ACC112 (cell line): ENCODE results near the gene AKAP8L.
"Not testable (repeated sequence)": the region's sequence is repeated elsewhere in the genome, so short reads cannot be mapped to it uniquely, and the experiment has no call there.

Experiments used
- H2AFZ ChIP-seq: fragments of 200-600 bp; sonication (generic); one replicate; pipeline ENCODE4 v1.6.0; 2017; ENCODE audit warnings: antibody characterized with exemption, low read length; ENCODE audit not compliant: unreplicated experiment
- H3K27ac ChIP-seq: fragments of 200-600 bp; sonication (generic); 2 replicates; pipeline ENCODE4 v1.5.1; 2014; ENCODE audit warnings: low read depth, mild to moderate bottlenecking, antibody characterized with exemption, low read length, moderate library complexity
- H3K27me3 ChIP-seq: fragments of 200-600 bp; sonication (generic); 2 replicates; pipeline ENCODE4 v1.6.1; 2014; ENCODE audit warnings: mild to moderate bottlenecking, antibody characterized with exemption, low read length, moderate library complexity, mixed read lengths; ENCODE audit not compliant: insufficient read depth
- H3K36me3 ChIP-seq: fragments of 200-600 bp; sonication (generic); 2 replicates; pipeline ENCODE4 v1.6.1; 2016; ENCODE audit warnings: mild to moderate bottlenecking, antibody characterized with exemption, low read length, moderate library complexity, mixed read lengths; ENCODE audit not compliant: insufficient read depth
- H3K4me1 ChIP-seq: fragments of 200-600 bp; sonication (generic); one replicate; pipeline ENCODE4 v1.6.1; 2016; ENCODE audit warnings: low read length, mixed read lengths; ENCODE audit not compliant: insufficient read depth, unreplicated experiment, control insufficient read depth
- H3K4me3 ChIP-seq: fragments of 200-600 bp; sonication (generic); 2 replicates; pipeline ENCODE4 v1.5.1; 2014; ENCODE audit warnings: mild to moderate bottlenecking, low read depth, low read length
- H3K79me2 ChIP-seq: fragments of 200-600 bp; sonication (generic); one replicate; pipeline ENCODE4 v1.6.0; 2016; ENCODE audit warnings: low read length; ENCODE audit not compliant: control insufficient read depth, unreplicated experiment, insufficient read depth

AKAP8L gene

DNA sequence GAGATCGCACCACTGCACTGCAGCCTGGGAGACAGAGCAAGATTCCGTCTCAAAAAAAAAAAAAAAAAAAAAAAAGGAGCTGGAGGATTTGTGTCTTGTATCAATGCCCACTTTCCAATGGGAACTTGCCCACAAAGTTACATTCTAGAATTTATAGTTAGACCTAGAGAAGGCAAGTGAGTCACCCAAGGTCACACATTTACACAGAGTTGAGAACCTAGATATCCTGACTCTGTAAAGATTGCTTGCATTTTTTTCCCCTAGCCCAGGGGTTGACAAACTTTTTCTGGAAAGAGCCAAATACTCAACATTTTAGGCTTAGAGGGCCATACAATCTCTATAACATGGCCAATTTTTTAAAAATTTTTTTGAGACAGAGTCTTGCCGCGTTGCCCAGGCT, 78.7 kb downstream of the AKAP8L start:
- H3K4me1 ChIP-seq, result peaks cover 10% of the 10 kb centered on the region
- H3K36me3 ChIP-seq, result peaks cover 3% of the 10 kb centered on the region; the same call in 1 of the 2 replicates
- H3K27ac ChIP-seq, result no peak overlapping the region

DNA sequence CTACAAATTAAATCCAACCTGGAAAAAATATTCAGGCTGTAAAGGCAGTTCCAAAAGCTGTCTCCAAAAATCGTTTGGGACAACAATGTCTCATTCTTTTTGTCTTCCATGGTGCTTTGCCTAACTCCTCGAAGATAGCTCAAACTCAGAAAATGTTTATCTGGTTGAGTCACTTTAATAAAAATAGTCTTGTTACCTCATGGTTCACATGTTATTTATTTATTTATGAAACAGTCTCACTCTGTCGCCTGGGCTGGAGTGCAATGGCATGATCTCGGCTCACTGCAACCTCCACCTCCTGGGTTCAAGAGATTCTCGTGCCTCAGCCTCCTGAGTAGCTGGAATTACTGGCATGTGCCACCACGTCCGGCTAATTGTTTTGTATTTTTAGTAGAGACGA, 81.6 kb downstream of the AKAP8L start:
- H3K27me3 ChIP-seq, result no peaks in the 10 kb centered on the region
- H2AFZ ChIP-seq, result no peak overlapping the region
- H3K36me3 ChIP-seq, result no peaks in the 10 kb centered on the region
- H3K4me3 ChIP-seq, result no peak overlapping the region
- H3K79me2 ChIP-seq, result peaks cover 47% of the 10 kb centered on the region
- peak overlapping the region; percentile 56 for H3K27ac ChIP-seq
- peaks cover 13% of the 10 kb centered on the region for H3K4me1 ChIP-seq

More for the DNA sequence above, 78.7 kb downstream of the AKAP8L start:
- Histone ChIP-seq H2AFZ (no peak overlapping the region), H3K27me3 (no peaks in the 10 kb centered on the region), H3K79me2 (peaks cover 29% of the 10 kb centered on the region), H3K4me3 (no peak overlapping the region)

DNA sequence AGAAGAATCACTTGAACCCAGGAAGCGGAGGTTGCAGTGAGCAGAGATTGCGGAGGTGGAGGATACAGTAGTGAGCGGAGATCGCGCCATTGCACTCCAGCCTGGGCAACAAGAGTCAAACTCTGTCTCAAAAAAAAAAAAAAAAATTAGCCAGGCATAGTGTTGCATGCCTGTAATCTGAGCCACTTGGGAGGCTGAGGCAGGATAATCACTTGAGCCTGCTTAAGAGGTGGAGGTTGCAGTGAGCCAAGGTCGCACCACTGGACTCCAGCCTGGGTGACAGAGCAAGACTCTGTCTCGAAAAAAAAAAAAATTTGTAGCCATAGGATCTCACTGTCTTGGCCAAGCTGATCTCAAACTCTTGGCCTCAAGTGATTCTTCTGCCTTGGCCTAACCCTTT, 82.8 kb downstream of the AKAP8L start:
- not testable (repeated sequence) for H3K36me3 ChIP-seq, H2AFZ ChIP-seq, H3K4me3 ChIP-seq, H3K27me3 ChIP-seq, H3K27ac ChIP-seq
- Histone ChIP-seq H3K79me2 (peaks cover 54% of the 10 kb centered on the region), H3K4me1 (peaks cover 13% of the 10 kb centered on the region)

DNA sequence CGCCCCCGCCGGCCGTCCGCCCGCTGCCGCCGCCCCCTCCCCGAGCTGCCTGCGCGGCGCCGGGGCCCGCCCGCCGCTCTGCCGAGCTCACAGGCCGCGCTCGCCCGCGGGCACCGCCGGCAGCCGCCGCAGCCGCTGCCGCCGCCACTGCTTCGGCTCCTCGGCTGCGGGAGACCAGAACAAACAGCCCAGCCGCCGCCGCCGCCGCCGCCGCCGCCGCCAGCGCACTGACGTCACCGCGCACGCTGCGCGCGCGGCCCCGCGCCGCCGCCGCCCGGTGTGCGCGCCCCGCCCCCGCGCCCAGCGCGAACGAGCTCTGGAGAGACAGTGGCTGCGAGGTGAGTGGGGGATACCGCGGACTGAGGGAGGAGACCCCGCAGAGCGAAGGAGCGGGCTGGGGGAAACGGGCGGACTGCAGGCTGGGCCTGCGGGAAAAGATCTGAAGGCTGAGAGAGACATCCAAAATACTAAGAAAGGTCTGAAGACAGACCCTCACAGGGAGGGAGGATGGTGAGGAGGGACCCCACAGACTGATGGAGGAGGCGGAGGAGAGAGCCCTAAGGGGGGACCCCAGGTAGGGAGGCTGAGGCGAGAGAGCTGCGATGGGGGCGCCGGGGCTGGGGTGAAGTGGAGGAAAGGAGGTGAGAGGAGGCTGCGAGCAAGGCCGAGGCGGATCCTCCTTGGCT, 86.3 kb downstream of the AKAP8L start, which contains the start of gene BRD4:
BRD4 (minus strand) TSS at position 229 of the 686 bp plus-strand sequence. CDS start 59,440 bp downstream, outside the sequence.
- Histone ChIP-seq H3K79me2 (peaks cover 73% of the 10 kb centered on the region), H2AFZ (no peak within 1 kb of the TSS), H3K4me1 (peaks cover 29% of the 10 kb centered on the region)

DNA sequence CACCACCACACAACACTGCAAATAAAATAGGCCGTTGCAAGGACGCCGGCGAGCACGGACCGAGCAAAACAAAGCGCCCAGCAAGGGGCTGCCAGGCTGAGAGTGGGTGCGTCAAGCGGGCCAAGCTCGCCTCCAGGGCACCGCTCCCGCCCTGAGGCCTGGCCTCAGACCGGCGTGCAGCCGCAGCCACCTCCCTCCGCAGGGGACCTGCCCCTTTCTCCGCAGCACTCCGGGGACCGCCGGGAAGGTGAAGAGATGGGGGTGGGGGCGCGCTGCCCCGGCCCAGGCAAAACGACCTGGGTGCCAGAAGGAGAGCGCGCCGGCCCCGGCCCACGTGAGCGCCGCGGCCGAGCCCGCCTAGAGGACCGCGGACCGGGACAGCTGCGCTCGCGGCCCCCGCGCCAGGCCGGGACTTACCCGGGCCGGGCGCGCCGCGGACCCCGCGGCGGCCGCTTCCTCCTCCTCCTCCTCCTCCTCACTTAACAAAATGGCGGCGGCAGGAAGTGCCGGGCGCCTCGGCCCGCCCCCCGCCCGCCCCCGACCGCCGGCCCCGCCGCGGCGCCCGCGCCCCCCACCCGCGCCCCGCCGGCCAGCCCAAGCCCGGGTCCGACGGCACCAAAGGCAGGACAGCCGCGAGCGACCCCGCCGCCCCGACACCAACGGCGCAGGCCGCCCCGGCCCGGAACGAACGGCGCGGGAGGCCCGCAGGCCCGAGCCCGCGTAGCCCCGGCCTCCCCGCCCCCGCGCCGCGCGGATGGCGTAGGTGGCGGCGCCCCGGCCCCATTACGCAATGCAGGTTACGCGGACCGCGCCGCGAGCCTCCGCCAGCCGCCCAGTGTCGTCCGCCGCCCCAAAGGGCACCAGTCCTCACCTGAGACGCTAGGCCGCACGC, 87.1 kb downstream of the AKAP8L start:
- Histone ChIP-seq H3K4me3 (peak overlapping the region; percentile 76), H3K4me1 (peaks cover 31% of the 10 kb centered on the region), H3K36me3 (no peaks in the 10 kb centered on the region), H2AFZ (no peak overlapping the region), H3K27ac (peak overlapping the region; percentile 91), H3K27me3 (no peaks in the 10 kb centered on the region), H3K79me2 (peaks cover 78% of the 10 kb centered on the region)

More for the DNA sequence above, 86.3 kb downstream of the AKAP8L start, which contains the start of gene BRD4:
- H3K27me3 ChIP-seq, result no peaks in the 10 kb centered on the region
- H3K36me3 ChIP-seq, result no peaks in the 10 kb centered on the region
- peak within 1 kb of the TSS; percentile 91 for H3K27ac ChIP-seq
- peak within 1 kb of the TSS; percentile 99 for H3K4me3 ChIP-seq

DNA sequence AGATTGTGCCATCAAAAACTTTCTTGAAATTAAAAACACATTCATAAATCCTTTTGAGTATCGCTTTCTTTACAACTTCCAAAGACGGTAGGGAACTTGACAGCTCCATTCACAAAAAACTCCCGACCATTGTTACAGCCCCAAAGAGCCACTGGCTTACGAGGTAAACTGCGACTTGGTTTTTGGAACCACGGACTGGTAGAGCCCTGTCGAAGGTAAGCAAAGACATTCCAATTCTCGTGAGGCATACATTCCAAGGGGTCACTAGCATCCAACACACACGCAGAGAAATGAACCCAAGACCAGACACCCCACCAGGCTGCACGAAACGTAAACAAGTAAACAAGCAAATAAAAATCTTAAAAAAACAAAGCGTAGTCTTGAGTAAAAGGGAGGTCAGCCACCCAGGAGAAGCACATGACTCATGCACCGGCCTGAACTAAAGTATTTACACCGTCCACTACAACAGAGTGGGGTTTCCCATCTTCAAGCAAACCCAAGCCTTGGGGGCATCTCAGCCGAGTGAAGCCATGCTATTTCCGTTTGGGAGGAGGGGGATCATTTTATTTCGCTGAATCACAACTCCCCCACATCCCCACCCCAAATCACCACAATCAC, 87.9 kb downstream of the AKAP8L start:
- Histone ChIP-seq H3K36me3 (no peaks in the 10 kb centered on the region), H3K27me3 (no peaks in the 10 kb centered on the region), H3K4me1 (peaks cover 28% of the 10 kb centered on the region), H3K4me3 (peak overlapping the region; percentile 76), H3K79me2 (peaks cover 78% of the 10 kb centered on the region), H2AFZ (no peak overlapping the region), H3K27ac (peak overlapping the region; percentile 91)
